CD4-positive, alpha-beta T cell treated with Interleukin-2 at 100 ng/mL for 4 hours (primary cell): ENCODE measurements around the gene PRCP.

Source experiments
- DNase-seq: peaks from one replicate; pipeline ENCODE4 v3.0.0-alpha.2; 2020; ENCODE audit warnings: low spot score

The PRCP gene

GRCh38 chr11:82829101-82829500 lies 71.1 kb downstream of the PRCP start:
- no peak for DNase-seq

GRCh38 chr11:82828472-82828871 lies 71.8 kb downstream of the PRCP start:
- no peak for DNase-seq

- DNase-seq, result no peak
Measured at GRCh38 chr11:82826526-82826925, 73.7 kb downstream of the PRCP start.

- no peak for DNase-seq
Measured at GRCh38 chr11:82823647-82824619, 76.3 kb downstream of the PRCP start.

- DNase-seq, result no peak
Measured at GRCh38 chr11:82818409-82819043, 81.7 kb downstream of the PRCP start.

GRCh38 chr11:82815406-82815805 lies 84.8 kb downstream of the PRCP start:
- no peak for DNase-seq

- no peak for DNase-seq
Measured at GRCh38 chr11:82814379-82814778, 85.9 kb downstream of the PRCP start.

GRCh38 chr11:82811369-82811768 lies 88.9 kb downstream of the PRCP start:
- no peak for DNase-seq

GRCh38 chr11:82810738-82811137 lies 89.5 kb downstream of the PRCP start:
- no peak for DNase-seq

- DNase-seq, result no peak
Measured at GRCh38 chr11:82810326-82810725, 89.9 kb downstream of the PRCP start.

GRCh38 chr11:82807646-82808045 lies 92.6 kb downstream of the PRCP start:
- no peak for DNase-seq

- DNase-seq, result no peak
Measured at GRCh38 chr11:82802710-82803109, 97.5 kb downstream of the PRCP start.

- no peak for DNase-seq
Measured at GRCh38 chr11:82796998-82797961, 103.0 kb downstream of the PRCP start.

- no peak for DNase-seq
Measured at GRCh38 chr11:82794490-82794889, 105.7 kb downstream of the PRCP start.

GRCh38 chr11:82792822-82793569 lies 107.2 kb downstream of the PRCP start:
- DNase-seq, result no peak

GRCh38 chr11:82792319-82792718 lies 107.9 kb downstream of the PRCP start:
- DNase-seq, result no peak

GRCh38 chr11:82791779-82792178 lies 108.5 kb downstream of the PRCP start:
- DNase-seq, result no peak

- no peak for DNase-seq
Measured at GRCh38 chr11:82790723-82791484, 109.3 kb downstream of the PRCP start.

- DNase-seq, result no peak
Measured at GRCh38 chr11:82787981-82788380, 112.2 kb downstream of the PRCP start.

- DNase-seq, result no peak
Measured at GRCh38 chr11:82786836-82787235, 113.4 kb downstream of the PRCP start.

GRCh38 chr11:82786001-82786400 lies 114.2 kb downstream of the PRCP start:
- no peak for DNase-seq
